ENCODE measurements around the gene HDAC10. TPM values are rescaled to one million over a fixed set of nuclear protein-coding genes. Genes with fewer than 3 reads are reported as not detected.

The HDAC10 gene
- total RNA-seq, 1 donor from 2014 or later, result 13.6 TPM

GRCh38 chr22:50227579-50228215, 23.4 kb downstream of the HDAC10 start:
- Histone ChIP-seq H3K27me3 (ENCODE audit: low read depth) (no peaks in the 10 kb centered on the region), H3K4me3 (no peak overlapping the region), H3K4me1 (no peaks in the 10 kb centered on the region), H3K9me3 (replicated peaks) (no peaks in the 10 kb centered on the region), H3K36me3 (peaks cover 72% of the 10 kb centered on the region), H3K27ac (replicated peaks) (no peak overlapping the region)
- DNase-seq, result no peak
- intact Hi-C loops (cut with micrococcal nuclease), result no loop called here
- no peak for TF ChIP-seq CTCF (IDR thresholded peaks at IDR 0.05; ENCODE audit: borderline replicate concordance)

GRCh38 chr22:50226875-50227165, 24.2 kb downstream of the HDAC10 start:
- TF ChIP-seq CTCF (IDR thresholded peaks at IDR 0.05; ENCODE audit: borderline replicate concordance), result no peak
- Histone ChIP-seq H3K4me3 (no peak overlapping the region), H3K4me1 (no peaks in the 10 kb centered on the region), H3K9me3 (replicated peaks) (no peaks in the 10 kb centered on the region), H3K27ac (replicated peaks) (no peak overlapping the region), H3K27me3 (ENCODE audit: low read depth) (no peaks in the 10 kb centered on the region), H3K36me3 (peaks cover 72% of the 10 kb centered on the region)
- DNase-seq, result no peak
- intact Hi-C loops (cut with micrococcal nuclease), result no loop called here

GRCh38 chr22:50226063-50226874, 24.8 kb downstream of the HDAC10 start:
- TF ChIP-seq CTCF (IDR thresholded peaks at IDR 0.05; ENCODE audit: borderline replicate concordance), result no peak
- DNase-seq, result no peak
- no peaks in the 10 kb centered on the region for H3K27me3 ChIP-seq (ENCODE audit: low read depth)
- no peak overlapping the region for H3K4me3 ChIP-seq
- H3K36me3 ChIP-seq, result peaks cover 77% of the 10 kb centered on the region
- no peaks in the 10 kb centered on the region for H3K4me1 ChIP-seq
- H3K27ac ChIP-seq (replicated peaks), result no peak overlapping the region
- no peaks in the 10 kb centered on the region for H3K9me3 ChIP-seq (replicated peaks)
- intact Hi-C loops (cut with micrococcal nuclease), result no loop called here

GRCh38 chr22:50225200-50225969, 25.7 kb downstream of the HDAC10 start:
- H3K27me3 ChIP-seq (ENCODE audit: low read depth), result no peaks in the 10 kb centered on the region
- no peak for TF ChIP-seq CTCF (IDR thresholded peaks at IDR 0.05; ENCODE audit: borderline replicate concordance)
- intact Hi-C loops (cut with micrococcal nuclease), result no loop called here

GRCh38 chr22:50224071-50224470, 27.0 kb downstream of the HDAC10 start:
- intact Hi-C loops (cut with micrococcal nuclease), result no loop called here
- peaks cover 81% of the 10 kb centered on the region for H3K36me3 ChIP-seq
- no peak overlapping the region for H3K4me3 ChIP-seq
- no peaks in the 10 kb centered on the region for H3K27me3 ChIP-seq (ENCODE audit: low read depth)
- H3K4me1 ChIP-seq, result peaks cover 10% of the 10 kb centered on the region
- no peaks in the 10 kb centered on the region for H3K9me3 ChIP-seq (replicated peaks)
- H3K27ac ChIP-seq (replicated peaks), result no peak overlapping the region
- no peak for TF ChIP-seq CTCF (IDR thresholded peaks at IDR 0.05; ENCODE audit: borderline replicate concordance)
- no peak for DNase-seq

More at GRCh38 chr22:50225200-50225969, 25.7 kb downstream of the HDAC10 start:
- peaks cover 86% of the 10 kb centered on the region for H3K36me3 ChIP-seq
- DNase-seq, result no peak
- H3K9me3 ChIP-seq (replicated peaks), result no peaks in the 10 kb centered on the region
- no peak overlapping the region for H3K4me3 ChIP-seq
- no peak overlapping the region for H3K27ac ChIP-seq (replicated peaks)
- H3K4me1 ChIP-seq, result no peaks in the 10 kb centered on the region
